Activated CD8-positive, alpha-beta memory T cell treated with anti-CD3 and anti-CD28 coated beads, Interleukin-2, amount 50 U/mL, for 24 hours (primary cell): ENCODE results near the gene FCRL4.

Experiments used
- DNase-seq: peaks from one replicate; pipeline ENCODE4 v3.0.0-alpha.2; 2020; ENCODE audit errors: extremely low read depth

Gene FCRL4

GRCh38 chr1:157597959-157598667 lies at the start of gene FCRL4:
Gene FCRL4 (minus strand): TSS chr1:157598085. CDS start chr1:157597944, 141 bp downstream.
- no peak for DNase-seq

DNA sequence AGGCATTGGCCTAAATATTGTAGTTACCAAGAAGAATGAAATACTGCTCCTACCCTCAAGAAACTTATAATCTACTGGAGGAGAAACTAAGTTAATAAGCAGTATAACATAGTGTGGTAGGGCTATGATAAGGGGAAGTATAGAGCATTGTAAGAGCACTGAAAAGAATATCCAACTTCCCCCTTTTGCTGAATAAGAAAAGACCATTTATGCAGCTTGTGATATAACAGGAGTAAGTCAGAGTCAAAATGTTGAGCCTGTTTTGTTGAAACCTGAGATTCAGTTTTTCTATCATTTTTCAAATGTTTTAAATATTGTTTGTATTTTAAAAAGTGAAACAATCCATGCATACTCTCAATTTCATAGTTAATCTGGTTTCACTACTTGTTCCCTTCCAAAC lies 48.3 kb upstream of the FCRL4 start:
- DNase-seq = no peak

DNA sequence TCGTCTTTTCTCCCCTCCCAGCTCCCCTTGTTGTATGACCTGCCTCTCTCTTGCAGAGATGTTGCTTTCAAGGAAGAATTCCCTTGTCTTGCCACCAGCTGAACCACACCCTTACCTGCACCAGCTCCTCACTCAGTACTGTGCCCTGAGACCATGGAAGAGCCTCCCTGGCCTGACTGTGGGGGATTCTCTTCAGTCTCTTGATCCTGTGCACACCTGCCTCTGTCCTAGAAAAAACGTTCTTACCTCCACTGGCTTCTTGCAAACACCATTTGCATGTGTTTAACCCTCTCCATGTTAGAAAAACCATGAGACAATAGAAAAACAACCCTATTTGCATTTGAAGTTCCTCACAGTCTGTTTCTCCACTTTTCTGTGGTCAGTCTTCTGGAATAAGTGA lies 43.3 kb upstream of the FCRL4 start:
- no peak for DNase-seq

- DNase-seq = no peak
These were observed 41.9 kb upstream of the FCRL4 start for GRCh38 chr1:157639800-157640199.

GRCh38 chr1:157628773-157629172 lies 30.9 kb upstream of the FCRL4 start:
- no peak for DNase-seq

DNA sequence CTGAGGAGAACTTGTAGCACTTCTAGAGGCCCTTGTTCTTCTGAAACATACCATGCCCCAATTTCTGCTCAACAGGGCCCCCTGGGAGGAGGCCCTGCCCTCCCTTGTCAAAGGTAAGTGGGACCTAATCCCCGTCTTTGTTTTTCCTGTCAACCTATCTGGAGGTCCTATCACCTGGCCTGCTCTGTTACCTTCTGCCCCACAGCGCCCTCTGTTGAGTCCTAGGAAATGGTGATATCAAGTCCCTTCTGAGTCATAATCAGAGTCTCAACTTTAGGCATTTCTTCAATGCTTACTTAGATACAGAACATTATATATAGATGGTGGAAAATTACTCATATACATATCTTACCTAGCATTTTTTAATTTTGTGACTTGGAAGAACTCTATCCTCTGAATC lies 28.2 kb upstream of the FCRL4 start:
- no peak for DNase-seq

DNA sequence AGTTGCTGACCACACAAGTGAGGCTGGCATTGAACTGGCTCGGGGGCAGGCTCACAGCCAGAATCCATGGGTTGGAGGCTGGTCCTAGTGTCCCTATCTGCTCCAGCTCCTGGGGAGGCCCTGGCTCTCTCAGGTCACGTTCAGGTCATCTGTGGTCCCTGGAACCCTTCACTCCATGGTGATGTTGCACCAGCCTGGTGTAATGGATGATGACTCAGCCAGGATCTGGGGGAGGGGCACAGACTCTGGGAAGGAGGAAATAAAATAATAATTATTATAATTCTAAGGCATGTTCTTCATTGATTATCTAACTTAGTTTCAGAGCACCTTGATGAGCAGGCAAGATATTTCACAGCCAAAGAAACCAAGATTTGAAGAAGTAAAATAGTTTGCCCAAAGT lies 26.6 kb upstream of the FCRL4 start:
- DNase-seq = no peak

DNA sequence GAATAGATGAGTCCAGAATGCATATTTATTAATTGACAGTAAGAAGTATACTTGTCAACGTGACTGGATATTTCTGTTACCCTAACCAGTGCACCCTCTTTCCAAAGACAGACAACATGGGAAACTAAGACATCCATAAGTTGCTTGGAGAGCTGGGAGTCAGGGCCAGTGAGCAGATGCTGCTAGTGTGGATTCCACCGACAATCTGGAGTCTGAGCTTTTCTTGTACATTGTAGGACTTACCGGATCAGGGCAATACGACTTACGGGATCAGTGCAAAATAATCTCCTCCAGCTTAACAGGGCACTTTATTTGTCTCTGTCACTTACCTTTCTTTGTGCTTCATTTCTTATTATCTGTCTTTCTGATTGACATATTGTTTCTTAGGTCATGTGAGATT lies 24.6 kb upstream of the FCRL4 start:
- no peak for DNase-seq

- DNase-seq = no peak
These were observed 20.3 kb upstream of the FCRL4 start for GRCh38 chr1:157618190-157618589.

GRCh38 chr1:157600236-157600635 lies 2.4 kb upstream of the FCRL4 start:
- no peak for DNase-seq

DNA sequence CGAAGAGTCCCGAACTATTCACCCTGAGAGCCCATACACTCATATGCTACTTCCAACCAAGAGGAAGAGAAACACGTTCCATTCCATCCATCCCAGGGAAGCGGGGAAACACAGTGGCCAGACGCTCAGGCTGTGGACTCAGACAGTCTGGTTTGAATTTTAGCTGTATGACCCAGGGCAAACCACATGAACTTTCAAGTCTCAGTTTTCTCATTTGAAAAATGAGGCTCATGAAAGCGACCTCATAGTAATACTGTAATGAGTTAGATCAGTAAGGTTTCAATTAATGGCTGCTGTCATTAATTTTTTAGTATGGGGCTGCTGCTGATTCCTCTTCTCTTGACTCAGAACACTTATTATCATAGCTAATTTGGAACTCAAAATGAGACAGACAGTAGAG lies 1.5 kb downstream of the FCRL4 start:
- no peak for DNase-seq

GRCh38 chr1:157595356-157595755 lies 2.5 kb downstream of the FCRL4 start:
- no peak for DNase-seq

DNA sequence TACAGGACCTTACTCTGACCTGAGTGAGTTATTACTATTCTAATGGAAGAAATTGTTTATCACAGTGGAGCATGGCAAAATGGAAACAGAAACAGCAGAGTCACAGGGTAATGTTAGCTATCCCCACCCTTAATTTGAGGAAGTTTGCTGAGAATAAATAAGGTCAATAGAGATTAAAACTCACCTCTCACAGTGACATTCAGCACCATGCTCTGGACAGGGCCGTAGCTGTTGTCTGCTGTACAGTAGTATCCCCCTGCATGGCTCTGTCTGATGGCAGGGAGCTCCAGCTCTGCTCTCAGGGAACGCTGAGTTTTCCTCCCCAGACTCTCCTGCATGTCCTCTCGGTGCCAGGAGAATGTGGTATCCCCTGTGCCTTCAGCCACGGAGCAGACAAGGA lies 11.9 kb downstream of the FCRL4 start:
- no peak for DNase-seq

DNA sequence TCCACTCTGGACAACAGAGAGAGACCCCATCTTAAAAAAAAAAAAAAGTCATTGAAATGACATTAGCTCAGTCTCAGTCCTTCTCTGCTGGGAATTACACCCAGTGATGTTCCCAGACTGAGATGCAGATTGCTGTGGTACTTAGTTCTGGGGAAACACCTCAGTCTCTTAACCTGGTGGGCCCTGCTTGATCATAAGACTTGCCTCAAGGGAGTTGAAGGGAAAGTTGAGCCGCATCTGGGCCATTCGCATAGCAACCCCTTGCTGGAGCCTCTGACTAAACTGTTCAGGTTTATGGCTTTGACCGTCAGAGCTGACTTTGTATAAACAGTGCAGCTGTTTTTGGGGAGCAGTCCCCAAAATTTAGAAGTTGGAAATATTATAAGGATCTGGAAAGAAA lies 13.4 kb downstream of the FCRL4 start:
- no peak for DNase-seq

DNA sequence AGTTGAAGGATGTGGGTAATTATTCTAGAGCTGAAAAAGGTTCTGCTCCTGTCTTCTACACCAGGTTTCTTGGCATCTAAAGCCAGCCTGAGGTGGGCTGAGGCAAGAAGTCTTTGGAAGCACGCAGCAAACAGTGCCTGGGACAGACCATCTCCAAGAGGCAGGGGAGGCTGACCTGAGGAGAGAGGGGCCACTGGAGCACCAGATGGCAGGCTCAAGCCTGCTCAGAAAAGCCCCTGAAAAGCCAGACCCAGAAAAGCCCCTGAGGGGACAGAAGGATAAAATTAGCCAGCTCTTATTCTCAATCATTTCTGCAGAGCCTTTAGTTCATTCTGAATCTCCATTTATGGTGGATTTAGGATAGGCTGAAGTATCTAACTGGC lies 17.1 kb downstream of the FCRL4 start:
- no peak for DNase-seq

DNA sequence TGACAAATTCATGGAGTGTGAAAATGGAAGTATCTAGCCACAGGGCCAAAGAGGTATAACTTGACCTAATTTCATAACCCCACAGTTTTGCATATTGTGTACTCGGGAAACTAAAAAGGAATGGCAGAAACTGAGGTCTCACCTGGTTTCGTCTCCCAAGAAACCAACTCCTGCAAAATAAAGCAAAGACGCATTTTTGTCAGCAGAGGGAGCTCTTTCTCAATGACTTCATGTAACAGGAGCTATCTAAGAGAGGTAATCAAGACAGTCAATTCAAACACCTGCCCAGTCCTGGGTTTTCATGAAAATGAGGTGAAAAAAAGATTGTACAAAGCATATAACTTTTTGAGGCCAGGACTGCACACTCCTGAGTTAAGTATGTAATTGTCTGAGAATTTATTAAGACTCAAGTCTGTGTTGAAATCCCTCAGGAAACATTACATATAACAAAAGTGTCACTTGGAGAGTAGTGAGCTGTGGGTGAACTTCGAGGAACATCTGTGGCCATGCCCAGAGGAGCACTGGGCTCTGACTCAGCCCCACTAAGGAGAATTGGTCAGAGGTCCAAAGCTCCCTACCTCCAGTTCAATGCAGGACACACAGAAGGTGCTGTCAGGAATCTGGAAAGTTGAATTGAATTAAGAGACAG lies 17.6 kb downstream of the FCRL4 start:
- DNase-seq = no peak

GRCh38 chr1:157577420-157577819 lies 20.5 kb downstream of the FCRL4 start:
- no peak for DNase-seq

- no peak for DNase-seq
These were observed 22.1 kb downstream of the FCRL4 start for GRCh38 chr1:157575744-157576143.

- no peak for DNase-seq
These were observed 23.0 kb downstream of the FCRL4 start for GRCh38 chr1:157574836-157575235.

GRCh38 chr1:157566484-157567300 lies 31.2 kb downstream of the FCRL4 start:
- no peak for DNase-seq

- no peak for DNase-seq
These were observed 35.4 kb downstream of the FCRL4 start for GRCh38 chr1:157562515-157562914.

DNA sequence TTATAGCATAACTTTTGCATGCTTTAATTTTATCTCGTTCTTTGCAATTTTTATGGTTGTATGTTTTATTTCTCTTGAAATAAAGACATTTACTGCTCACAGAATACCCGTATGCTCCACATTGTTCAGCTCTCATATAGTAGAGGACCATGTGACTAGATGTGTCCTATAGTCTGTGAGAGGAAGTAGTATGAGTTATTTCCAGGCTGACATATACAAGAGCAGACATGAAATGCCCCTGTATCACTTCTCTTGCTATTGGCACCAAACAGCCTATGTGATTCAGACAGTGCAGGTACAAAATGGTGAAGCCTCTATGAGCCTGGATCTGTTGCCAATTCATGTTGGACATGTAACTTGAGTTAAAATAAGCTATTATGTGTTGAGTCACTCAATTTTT lies 39.8 kb downstream of the FCRL4 start:
- DNase-seq = no peak
